Measurements from ENCODE around the gene FPR2.
"Not testable (repeated sequence)": the region's sequence is repeated elsewhere in the genome, so short reads cannot be mapped to it uniquely, and the experiment has no call there.

FPR2 gene

DNA sequence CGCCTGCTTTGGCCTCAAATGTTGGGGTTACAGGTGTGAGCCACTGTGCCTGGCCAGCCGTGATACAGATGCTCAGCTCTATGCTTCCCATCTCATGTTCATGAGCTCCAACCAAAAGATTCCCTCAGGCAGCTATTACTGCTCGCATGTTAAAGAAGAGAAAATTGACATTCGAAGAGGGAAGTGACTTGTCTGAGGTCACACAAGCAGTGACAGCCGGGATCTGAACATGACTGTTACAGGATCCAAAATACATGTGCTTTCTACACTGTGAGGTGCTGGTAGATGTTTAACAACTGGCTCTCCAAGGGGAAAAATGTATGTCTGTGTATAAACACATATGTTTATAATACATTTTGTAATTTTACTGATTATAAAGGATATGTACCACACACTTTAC, 20.6 kb upstream of the FPR2 start:
- no peak for DNase-seq

DNA sequence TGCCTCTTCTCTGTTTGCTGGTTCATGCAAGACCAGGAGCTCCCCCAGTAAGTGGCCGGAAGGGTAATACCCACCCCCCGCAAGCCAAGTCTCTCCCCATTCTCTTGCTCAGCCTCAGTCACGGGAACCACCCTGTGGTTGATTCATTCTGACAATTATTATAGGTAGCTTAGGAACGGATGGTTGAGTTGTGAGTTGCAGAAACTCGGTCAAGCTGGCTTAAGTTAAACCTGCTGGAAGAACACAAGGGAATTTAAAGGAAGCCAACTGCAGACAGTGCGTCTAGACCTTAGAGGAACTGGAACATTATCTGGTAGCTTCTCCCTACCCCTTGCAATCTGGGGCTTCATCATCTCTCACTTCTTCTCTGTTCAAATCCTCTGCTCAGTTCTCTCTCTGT, 18.2 kb upstream of the FPR2 start:
- DNase-seq, result no peak

DNA sequence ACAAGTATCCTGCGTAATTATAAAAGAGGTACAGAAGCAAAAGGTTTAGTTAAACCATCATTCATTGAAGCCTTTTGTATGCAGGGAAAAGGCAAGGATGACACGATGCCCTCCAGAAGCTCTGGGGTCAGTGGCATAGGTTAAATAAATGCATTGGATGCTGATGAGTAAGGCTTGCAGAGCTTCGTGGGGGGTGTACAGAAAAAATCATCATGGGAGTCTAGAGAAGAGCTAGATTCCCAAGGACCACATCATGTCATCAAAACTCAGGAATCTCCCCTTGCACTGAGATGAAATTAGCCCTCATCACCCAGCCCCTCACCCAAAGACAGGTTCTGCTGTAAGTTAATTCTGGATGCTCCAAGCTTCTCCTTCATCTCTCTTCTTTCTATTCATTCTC, 17.6 kb upstream of the FPR2 start:
- DNase-seq, result no peak

DNA sequence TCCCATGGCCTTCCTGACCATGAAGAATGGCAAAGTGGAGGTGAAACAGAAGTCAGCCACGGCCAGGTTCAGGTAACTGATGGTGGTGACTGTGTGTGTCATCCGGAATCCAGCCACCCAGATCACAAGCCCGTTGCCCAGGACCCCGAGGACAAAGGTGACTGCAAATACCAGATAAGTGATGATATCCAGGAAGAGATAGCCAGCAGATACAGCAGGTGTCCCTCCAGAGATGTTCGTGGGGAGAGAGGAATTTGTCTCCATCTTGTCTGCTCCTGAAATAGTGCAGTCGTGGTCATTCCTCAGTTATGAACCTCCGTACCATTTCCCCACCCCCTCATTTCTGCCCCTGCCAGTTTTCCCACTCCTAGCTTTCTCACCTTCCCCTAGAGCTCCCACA, 14.2 kb upstream of the FPR2 start:
- DNase-seq, result no peak

DNA sequence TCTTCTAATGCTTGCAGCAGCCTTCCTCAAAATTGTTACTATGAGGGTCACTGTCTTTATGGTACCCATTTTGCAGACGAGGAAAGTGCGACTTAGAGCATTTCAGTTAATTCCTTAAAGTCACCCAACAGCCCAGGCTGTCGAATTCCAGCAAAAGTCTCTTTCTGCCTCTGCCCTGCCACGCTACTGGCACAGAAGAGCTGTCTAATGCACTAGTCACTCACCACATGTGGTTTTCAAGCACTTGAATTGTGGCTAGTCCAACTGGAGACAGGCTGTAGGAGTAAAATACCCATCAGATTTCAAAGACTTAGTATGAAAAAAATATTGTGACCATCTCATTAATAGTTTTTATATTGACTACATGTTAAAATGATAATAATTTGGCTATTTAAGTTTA, 11.0 kb upstream of the FPR2 start:
- no peak for DNase-seq

DNA sequence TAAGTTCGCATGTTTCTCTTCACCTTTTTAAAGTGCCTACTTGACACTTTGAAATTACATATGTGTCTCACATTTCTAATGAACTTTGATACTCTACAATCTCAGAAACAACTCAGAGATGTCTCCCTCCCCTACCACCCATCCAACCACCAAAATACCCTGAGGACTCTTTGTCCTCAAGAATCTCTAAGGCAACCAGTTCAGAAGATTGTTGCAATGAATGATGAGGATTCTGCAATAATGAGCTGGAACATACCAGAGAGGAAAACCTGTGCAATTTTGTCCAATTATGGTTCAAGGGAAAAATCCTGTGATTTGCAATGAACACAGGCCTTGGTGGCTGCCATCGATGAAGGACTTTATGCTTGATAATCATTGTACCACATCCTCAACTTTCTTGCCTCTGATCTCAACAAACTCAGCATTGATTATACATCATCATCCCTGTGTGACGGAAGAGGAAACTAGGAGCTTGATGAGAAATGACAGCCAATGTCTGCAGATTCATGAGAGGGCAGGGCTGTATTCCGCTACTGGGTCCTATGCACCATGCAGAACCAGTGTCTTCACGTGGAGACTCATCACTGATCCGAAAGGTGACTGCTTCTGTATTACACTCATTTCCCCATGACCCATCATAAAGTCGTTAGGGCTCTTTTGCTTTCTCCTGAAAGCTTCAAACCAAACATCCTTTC, 10.4 kb upstream of the FPR2 start:
- no peak for DNase-seq

DNA sequence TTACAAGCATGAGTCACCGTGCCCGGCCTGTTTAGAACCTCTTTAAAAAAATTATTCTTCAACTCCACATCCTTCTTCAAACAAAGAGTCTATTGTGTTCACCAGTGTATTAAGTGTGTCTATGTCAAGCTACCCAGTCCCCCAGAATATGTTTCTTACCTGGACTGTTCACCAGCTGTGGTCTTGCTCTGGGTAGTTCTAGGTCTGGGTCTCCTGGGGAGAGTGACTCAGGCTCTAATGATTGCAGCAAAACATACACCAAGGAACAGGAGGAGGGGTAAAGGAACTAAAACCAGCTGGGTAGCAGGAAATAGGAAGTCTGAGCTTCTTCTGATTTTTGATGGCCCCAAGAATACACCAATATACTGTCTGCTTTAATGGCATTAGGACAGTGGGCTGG, 9.3 kb upstream of the FPR2 start, which contains the start of gene FPR1:
Gene FPR1, minus strand, starts transcription at position 224 of the 400 bp plus-strand sequence. CDS start 4,884 bp downstream, outside the sequence.
- DNase-seq, result no peak

DNA sequence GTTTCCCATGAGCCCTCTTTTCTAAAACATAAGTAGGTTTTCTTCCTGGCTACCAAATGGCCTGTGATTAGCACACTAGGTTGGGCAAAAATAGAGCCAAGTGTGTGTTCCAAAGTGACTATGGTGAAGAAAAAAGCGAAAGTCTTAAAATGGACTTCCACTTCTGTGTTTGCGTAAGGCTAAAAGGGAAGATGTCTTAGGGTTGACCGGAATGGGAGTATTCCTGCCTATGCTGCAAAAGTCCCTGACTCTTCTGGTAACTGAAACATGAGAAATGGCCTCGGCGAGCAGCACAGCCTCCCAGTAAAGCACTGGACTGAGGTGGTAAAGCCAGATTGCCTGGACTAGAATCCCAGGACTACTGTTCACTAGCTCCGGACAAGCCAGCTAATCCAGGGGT, 6.9 kb upstream of the FPR2 start:
- no peak for DNase-seq

DNA sequence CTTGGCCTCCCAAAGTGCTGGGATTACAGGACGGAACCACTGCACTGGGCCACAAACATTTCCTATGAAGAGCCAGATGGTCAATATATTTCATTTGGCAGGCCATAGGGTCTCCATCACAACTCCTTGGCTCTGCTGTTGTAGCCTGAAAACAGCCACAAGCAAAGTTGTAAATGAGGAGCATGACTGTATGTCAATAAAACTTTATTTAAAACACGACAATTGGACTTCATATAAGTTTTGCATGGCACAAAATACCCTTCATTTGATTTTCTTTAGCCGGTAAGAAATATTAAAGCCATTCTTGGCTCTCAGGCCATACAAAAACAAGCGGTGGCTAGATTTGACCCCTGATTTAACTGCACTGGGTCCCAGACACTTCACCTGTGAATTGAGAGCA, 6.2 kb upstream of the FPR2 start:
- no peak for DNase-seq

DNA sequence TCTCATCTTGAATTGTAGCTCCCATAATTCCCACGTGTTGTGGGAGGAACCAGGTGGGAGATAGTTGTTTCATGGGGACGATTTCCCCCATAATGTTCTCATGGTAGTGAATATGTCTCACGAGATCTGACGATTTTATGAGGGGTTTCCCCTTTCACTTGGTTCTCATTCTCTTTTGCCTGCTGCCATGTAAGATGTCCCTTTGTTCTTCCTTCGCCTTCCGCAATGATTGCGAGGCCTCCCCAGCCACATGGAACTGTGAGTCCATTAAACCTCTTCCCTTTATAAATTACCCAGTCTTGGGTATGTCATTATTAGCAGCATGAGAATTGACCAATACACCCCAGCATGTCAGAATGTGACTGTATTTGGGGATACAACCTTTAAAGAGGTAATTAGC, 5.4 kb upstream of the FPR2 start:
- DNase-seq, result no peak

DNA sequence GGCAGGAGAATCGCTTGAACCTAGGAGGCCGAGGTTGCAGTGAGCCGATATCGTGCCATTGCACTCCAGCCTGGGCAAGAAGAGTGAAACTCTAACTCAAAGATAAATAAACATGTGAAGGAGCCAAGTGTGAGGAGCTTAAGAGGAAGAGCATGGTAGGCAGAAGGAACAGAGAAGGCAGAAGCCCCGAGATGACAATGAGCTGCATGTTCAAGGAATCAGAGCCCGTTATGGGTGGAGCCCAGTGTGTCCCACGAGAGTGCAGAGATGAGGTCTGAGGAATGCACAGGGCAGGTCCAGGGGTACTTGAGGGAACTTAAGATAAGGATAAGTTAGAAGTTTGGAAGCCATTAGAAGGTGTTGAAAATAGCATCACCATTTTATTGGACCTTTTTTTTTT, 716 bp downstream of the FPR2 start:
- DNase-seq, result no peak

DNA sequence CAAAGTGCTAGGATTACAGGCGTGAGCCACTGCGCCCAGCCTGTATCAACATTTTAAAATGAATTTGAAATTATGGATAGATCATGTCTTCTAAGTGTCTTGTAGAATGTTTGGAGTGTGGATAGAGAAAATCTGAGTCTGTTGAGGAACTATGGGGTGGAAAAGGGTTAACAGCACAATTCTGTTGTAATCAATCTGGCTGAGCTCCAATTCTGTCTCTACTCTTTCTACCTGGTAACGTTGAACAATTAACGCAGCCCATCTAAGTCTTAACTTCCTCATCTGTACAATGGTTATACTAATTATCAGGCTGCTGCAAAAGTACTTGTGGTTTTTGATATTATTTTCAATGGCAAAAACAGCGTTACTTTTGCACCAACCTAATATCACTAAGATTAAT, 4.1 kb downstream of the FPR2 start:
- DNase-seq, result no peak

DNA sequence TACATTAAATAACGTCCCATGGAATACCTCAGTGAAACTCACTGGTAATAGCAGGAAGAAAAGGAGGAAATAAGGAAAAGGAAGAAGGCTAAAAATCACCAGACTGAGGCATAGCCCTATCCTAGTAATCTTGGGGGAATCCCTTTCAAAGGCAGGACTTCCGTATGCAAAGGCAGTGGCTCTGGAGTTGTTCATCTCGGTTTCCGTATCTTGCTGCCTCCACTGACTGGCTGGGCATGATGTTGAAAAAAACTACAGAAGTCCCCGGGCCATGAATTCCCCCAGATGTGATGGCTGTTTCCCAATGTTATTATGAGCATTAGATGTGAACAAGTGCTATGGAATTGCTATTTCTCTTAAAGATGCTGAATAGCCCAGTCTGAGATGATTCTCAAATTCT, 5.5 kb downstream of the FPR2 start:
- DNase-seq, result no peak

DNA sequence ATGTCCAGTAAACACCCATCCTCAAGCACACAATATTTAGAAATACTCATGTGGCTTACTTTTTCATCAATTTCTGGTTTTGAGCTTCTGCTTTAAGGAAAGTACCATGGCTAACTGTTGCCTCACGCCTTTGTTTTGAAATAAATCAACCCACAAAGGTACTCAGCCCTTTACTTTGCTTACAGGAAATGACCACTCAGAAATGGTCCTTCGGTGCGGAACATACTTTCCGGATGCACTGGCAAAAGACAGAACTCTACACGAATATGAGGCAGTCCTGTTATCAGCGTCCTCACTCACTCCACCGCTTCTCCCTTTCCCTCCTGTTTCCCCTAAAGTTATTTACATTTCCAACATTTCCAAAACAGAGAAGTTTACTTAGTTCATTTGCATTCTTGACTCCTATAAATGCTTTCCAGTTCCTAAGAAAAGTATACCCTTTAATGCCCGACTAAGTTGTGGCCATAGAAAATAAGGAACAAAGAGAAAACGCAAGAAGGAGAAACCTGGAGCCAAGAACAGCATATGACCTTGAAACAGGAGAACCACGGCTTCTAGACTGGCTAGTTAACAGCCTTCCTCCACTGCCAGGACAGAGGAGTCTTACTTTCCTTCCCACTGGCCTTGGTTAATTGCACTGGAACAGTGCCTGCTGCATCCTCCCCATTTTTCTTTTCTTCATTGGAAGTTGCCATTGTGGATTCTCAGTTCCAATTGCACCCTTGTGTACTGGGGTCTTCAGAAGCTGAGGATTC, 10.6 kb downstream of the FPR2 start:
- DNase-seq, result no peak

DNA sequence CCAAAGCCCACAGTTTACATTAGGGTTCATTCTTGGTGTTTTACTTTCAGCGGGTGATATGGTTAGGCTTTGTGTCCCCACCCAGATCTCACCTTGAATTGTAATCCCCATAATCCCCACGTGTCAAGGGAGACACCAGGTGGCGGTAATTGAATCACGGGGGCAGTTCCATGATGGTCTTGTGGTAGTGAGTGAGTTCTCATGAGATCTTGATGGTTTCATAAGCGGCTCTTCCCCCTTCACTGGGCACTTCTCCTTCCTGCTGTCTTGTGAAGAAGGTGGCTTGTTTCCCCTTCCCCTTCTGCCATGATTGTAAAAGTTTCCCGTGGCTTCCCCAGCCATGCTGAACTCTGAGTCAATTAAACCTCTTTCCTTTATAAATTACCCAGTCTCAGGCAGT, 12.0 kb downstream of the FPR2 start:
- no peak for DNase-seq

DNA sequence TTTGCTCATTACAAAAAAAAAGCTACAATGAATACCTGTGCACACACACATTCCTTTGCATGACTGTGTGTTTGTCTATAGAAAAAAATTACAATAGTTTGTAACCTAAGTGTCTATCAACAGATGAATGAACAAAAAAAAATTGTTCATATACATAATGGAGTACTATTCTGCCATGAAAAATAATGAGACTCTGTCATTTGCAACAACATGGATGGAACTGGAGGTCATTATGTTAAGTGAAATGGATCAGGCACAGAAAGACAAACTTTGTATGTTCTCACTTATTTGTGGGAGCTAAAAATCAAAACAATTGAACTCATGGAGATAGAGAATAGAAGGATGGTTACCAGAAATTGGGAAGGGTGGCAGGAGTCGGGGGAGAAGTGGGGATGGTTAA, 15.6 kb downstream of the FPR2 start:
- not testable (repeated sequence) for DNase-seq

DNA sequence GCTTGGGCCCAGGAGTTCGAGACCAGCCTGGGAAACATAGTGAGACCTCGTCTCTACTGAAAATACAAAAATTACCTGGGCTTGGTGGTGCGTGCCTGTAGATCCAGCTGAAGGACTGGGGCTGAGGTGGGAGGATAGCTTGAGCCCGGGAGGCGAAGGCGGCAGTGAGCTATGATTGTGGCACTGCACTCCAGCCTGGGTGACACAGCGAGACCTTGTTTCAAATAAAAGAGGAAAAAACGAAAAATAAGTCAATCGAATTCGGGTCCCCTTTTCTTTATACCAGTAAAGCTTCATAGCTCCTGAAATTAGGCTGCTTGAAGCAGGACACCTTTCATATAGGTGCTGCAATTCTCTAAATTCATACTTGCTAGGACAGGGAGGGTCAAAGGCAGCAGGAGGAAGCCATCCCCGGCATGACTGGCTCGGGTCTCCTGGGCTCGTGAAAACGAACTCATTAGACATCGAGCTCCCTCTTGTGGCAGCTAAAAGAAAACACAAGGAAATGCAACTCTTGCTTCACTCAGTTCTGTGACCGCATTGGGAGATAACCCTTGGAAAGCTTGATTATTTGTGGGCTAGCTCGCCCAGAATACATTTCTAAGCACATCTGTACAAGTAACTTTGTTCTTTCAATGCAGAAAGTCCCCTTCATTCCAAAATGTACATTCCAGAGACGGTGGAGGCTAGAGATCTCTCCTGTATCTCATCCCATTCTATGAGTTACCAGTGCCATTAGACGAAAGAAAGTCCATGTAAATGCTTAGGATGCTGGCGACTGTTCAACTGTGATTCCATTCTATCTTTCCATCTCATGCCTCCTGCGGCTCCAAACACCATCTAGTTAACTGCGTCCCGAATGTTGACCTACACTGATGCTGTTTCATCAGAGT, 16.8 kb downstream of the FPR2 start:
- DNase-seq, result peak; percentile 47

DNA sequence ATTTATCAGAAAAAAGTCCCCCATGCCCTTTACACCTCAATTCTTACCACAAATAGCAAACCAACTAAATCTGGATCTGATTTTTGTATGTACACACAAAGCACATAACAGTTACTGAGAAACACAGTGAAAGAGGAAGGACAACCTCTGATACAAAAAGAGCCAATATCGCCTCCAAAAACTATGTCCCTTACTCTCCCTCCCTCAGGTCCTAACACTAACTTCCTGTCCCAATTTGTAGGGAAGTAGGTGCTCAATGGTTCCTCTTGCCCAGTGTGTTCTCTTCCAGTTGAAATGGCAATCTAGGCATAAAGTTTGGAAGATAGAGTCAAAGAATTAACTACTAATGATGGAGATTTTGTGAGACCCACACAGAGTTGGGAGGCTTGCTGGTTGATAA, 18.2 kb downstream of the FPR2 start:
- DNase-seq, result no peak

DNA sequence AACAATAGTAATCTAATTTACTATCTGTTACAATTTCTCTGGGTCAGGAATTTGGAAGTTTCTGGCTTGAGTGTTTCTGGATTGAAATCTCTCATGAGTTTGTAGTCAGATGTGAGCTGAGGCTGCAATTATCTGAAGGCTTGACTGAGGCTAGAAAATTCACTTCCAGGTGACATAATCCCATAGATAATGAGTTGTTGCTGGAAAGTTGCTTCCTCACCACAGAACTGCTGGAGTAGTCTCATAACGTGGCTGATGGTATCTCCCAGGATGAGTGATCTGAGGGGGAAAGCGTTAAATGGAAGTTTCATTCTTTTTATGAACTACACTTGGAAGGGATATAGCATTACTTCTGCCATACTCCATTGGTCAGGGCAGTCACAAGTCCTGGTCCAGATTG, 18.7 kb downstream of the FPR2 start:
- no peak for DNase-seq

DNA sequence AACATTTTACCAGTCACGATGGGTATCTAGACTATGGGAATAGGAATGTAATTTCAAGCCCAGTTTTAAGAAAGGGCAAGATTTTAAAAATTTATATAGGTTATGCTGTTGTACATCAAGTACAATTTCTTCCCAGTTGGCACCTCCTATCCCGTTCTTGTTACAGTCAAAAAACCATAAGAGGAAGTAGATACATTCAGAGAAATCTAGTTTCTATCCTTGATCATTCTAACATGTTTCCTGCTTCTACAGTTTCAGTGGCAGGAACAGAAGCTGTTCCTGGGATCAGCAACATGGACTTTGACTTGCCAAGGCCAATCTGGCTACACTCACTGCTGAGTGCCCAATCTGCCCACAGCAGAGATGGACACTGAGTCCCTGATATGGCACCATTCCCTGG, 19.3 kb downstream of the FPR2 start:
- DNase-seq, result no peak

DNA sequence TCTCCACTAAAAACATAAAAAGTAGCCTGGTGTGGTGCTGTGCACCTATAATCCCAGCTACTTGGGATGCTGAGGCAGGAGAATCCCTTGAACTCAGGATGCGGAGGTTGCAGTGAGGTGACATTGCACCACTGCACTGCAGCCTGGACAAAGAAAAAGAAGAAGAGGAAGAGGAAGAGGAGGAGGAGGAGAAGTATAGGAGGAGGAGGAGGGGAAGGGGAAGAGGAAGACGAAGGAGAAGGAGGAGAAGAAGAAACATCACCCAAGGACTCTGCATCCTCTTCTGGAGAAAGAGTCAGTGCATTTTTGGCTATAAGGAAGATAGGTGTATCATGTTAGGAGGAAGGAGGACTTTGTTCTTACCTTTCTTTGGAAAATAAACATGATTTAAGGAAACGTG, 21.0 kb downstream of the FPR2 start:
- DNase-seq, result no peak

DNA sequence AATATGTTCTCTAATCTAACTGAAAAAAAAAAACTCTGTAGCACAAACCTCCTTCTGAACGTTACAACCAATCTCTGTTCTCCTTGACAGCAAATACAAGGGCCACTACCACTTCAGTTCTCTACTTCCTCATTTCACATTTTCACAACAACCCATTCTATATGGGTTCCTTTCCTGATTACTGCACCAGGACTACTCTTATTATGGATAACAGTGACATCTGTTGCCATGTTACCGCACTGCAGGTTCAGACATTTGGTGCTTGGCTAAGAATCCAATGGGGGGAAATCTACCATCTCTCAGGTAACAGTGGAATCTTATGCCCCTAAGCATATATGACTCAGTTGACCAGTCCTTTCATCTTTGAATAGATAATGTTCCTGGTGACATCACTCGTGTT, 22.4 kb downstream of the FPR2 start:
- no peak for DNase-seq

DNA sequence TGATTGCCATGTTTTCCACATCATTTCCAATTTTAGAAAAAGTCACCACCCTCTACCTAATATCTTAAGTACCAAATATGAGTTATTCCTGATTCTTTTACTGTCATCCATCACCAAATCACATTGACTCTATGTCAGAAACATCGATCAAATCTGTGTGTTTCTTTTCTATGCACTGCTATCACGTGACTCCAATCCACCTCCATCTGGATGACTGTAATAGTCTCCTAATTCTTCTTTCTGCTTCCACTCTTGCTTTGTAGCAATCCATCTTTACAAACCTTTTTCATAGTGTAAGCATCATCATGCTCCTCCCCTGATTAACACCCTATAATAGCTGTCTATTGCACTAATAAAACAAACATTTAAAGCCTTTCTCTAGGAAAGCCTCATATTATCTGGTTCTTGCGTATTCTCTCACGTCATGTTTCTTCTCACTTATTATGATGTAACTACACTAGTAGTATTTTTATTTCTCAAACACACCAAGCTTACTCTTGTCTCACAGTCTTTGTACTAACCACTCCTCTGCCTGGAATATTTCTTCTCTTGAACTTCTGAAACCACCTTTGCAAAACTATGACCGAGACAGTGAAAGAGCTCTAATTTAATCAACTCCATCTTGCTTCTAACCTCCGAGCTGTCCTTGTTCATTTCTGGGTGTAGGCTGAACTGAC, 23.3 kb downstream of the FPR2 start:
- DNase-seq, result no peak

All from NCI-H1092 (cell line).